GM21529 (cell line): ENCODE measurements around the gene RETREG3.
"Not testable (repeated sequence)": the region's sequence is repeated elsewhere in the genome, so short reads cannot be mapped to it uniquely, and the experiment has no call there.

Source experiments
- ATAC-seq: cut with Tn5 transposase; IDR thresholded peaks from one replicate; pipeline ENCODE4 v1.9.1; 2021; ENCODE audit not compliant: unreplicated experiment

The RETREG3 gene, protein sequence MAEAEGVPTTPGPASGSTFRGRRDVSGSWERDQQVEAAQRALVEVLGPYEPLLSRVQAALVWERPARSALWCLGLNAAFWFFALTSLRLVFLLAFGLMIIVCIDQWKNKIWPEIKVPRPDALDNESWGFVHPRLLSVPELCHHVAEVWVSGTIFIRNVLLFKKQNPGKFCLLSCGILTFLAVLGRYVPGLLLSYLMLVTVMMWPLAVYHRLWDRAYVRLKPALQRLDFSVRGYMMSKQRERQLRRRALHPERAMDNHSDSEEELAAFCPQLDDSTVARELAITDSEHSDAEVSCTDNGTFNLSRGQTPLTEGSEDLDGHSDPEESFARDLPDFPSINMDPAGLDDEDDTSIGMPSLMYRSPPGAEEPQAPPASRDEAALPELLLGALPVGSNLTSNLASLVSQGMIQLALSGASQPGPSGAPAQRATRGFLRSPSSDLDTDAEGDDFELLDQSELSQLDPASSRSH

GRCh38 chr17:42609182-42609813, at the start of gene RETREG3, which contains the start of gene TUBG1:
Gene RETREG3 (minus strand): TSS chr17:42609374. CDS start chr17:42609324, 50 bp downstream.
Gene TUBG1 (plus strand): TSS chr17:42609683. CDS start chr17:42609738, 55 bp downstream.
- peak; percentile 77 for ATAC-seq

DNA sequence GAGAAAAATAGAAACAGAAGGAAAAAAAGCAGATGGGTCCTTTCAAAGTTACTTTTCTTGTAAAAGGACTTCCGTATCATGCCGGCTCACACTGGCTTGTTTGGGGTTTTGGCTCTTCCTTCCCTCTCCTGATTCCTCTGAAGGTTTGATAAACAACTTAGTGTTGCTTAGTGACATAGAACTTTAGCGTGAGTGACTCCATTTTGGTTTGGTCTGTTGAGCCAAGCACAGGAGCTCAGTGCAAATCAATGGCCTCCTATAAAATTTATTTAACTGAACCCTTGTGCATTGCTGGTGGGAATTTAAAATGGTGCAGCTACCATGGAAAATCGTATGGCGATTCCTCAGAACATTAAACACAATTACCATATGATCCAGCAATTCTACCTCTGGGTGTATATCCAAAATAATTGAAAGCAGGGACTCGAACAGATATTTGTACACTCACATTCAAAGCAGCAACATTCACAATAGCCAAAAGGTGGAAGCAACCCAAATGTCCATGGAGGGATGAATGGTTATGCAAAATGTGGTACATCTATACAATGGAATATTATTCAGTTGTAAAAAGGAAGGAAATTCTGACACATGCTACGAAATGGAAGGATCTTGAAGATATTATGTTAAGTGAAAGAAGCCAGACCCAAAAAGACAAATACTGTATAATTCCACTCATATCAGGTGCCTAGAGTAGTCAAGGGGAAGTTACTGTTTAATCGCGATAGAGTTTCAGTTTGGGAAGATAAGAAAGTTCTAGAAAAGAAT, 48.8 kb upstream of the RETREG3 start:
- ATAC-seq, result no peak

GRCh38 chr17:42655528-42655927, 46.4 kb upstream of the RETREG3 start:
- ATAC-seq, result no peak

DNA sequence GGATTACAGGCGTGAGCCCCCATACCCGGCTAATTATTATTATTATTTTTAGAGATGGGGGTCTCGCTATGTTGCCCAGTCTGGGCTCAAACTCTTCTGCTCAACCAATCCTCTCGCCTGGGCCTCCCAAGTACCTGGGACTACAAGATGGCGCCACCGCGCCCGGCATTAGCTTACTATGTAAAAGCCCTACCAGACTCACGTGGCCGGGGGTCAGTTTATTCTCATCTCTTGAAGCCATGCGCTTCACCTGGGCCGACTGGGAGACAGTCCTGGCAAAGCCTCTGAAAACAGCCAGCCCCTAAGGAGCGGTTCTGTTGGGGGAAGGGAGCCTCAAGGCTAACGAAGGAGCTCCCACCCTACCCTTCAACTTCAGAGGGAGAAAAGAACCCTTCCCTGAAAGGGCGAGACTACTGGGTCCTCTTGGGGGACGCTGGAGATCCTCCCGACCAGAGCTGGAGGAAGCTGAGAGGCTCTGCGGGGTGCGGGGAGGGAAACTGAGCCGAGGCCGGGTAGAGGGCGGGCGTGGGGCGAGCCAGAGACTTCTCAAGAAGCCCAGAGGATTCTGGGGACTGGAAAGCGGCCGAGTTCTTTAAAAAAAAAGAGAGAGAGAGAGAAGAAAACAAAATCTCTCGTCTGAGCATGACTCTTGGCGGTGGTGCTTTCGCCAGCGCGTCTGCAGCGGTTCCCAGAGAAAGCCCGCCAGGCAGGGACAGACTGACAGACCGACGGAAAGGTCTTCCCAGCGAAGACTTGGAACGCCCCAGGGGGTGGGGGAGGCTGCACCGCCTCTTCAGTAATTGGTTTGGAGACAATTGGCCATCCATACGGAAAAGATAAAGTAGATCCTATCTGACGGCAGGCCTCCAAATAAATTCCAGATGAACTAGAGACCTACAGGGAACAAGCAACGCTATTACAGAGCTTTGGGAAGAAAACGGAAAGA, 44.3 kb upstream of the RETREG3 start:
- no peak for ATAC-seq

DNA sequence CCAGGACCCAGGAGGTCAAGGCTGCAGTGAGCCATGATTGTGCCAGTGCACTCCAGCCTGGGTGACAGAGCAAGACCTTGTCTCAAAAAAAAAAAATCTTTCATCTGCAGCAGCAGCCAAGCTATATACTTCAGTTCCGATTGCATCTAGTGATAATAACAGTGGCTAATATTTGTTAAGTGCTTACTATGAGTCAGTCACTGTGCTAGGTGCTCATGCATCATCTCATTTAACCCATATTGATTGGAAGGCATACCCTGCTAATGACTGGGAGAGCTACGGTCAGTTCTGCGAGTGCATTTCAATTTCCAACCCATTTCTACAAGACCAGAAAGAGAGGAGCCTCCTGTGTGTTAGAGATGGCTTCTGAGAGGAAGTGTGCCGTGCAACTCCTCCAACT, 42.2 kb upstream of the RETREG3 start:
- no peak for ATAC-seq

- no peak for ATAC-seq
Observed at GRCh38 chr17:42647778-42648177, 38.6 kb upstream of the RETREG3 start.

DNA sequence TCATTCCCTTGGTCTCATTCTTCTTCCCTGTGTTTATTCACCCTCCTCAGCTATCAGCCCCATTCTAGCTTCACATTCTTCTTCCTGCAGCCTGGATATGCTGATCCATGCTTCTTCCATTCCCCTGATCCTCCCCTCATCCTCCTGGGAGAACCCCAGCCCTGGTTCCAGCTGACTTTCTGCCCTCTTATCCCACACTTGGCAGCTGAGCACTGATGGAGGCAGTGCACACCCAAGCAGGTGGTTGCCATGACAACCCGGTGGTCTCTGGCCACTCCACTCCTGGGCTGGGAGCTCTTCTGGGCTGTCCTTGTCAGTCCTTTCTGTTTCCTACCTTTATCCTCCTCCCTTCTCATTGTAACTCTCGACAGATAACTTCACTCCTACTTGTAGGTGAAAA, 33.2 kb upstream of the RETREG3 start:
- no peak for ATAC-seq

DNA sequence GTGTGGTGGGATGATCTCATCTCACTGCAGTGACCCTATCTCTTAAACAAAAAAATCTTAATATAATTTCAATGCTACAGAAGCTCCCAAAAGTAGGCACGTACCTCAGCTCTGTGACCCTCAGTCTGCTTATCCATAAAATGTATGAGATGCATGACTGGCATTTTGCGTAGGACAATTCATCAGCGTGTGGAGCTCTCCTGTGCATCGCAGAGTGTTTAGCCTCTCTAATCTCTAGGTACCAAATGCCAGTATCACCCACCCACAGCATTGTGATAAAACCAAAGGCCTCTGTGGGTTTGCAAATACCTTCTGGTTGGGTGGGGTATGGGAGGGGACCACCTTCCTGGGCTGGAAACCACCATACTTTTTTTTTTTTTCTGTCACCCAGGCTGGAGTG, 30.9 kb upstream of the RETREG3 start:
- no peak for ATAC-seq

- no peak for ATAC-seq
Observed at GRCh38 chr17:42639525-42640113, 30.4 kb upstream of the RETREG3 start.

DNA sequence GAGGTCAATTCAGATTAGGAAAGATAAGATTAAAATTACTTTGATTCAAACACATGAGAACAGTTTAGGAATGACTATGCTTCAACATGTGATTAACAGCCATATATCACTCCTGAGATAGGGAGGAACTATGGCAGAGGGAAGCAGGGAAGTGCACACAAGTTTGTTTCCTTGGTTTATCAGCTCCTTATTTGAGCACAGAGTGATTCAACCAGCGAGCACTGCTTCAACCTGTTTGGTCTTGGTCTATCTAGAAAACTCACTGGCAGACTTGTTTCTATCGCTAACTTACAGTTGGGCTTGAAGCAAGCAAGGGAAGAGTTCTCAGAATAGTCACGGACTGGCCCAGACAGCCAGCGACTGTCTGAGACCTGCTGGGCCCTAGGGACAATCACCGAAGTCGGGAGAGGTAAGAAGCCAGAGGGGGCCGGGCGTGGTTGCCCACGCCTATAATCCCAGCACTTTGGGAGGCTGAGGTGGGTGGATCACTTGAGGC, 23.8 kb upstream of the RETREG3 start:
- ATAC-seq, result no peak

- ATAC-seq, result no peak
Observed at GRCh38 chr17:42629411-42630009, 20.3 kb upstream of the RETREG3 start.

- ATAC-seq, result not testable (repeated sequence)
Observed at GRCh38 chr17:42627032-42627764, 18.0 kb upstream of the RETREG3 start.

GRCh38 chr17:42623732-42624596, 14.8 kb upstream of the RETREG3 start:
- ATAC-seq, result no peak

GRCh38 chr17:42623271-42623670, 14.1 kb upstream of the RETREG3 start:
- ATAC-seq, result no peak

GRCh38 chr17:42621987-42622386, 12.8 kb upstream of the RETREG3 start:
- not testable (repeated sequence) for ATAC-seq

DNA sequence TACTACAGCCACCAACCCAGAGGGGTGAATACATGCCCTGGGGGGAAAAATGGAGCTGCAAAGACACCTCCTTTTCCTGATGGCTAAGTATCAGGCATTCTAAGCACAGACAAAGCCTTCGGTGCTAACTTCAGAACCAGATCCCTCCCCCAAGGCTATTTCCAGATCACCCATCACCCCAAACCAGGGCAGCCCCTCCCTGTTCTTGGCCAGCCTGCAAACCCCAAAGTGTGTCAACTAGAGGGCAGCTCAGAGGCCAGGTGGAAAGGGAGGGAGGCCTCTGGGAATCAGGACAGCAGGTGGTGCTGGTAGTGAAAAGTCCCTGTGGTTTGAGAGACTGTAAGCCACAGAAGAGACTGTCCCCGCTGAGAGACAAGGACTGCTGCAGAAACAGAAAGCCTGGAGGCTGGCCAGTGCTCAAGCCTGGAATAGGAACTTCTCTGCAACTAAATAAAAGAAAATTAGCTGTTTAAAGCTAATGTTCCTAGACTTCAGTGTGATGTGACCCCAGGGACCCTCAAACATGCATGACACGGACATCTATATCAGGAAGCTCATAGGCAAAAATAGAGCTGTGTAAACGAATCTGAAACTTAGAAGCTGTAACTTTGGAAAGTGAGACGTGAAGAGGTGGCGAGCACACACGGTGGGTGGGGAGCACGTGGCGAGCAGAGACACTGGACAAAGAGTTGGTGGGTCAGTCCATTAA, 9.4 kb upstream of the RETREG3 start:
- peak; percentile 79 for ATAC-seq

DNA sequence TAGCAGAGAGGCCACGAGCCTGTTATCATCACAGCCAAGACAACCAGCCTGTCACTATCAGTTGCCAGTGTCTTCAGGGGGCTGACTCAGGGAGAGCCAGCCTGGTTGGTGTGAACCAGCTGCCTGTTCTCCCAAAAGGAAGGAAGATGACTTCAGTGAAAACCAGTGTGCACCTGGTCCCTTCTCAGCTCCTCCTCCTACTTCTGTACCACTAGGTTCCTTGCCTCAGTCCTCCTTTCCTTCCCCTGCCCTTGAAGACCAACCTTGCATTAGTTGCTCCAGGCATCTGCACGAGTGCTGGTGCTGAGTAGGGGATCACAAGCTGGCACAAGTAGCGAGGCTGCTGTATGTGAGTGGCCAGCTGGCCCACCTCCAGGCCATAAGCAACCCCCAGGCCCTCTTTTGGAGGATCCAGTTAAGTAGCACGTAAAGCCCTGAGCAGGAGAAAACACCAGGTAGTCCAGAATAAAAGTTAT, 8.8 kb upstream of the RETREG3 start:
- peak; percentile 17 for ATAC-seq
